ENCODE data around the gene ETS1.
A peak's percentile ranks its signal among the peaks of the same experiment; 100 is the strongest.

ETS1 gene

DNA sequence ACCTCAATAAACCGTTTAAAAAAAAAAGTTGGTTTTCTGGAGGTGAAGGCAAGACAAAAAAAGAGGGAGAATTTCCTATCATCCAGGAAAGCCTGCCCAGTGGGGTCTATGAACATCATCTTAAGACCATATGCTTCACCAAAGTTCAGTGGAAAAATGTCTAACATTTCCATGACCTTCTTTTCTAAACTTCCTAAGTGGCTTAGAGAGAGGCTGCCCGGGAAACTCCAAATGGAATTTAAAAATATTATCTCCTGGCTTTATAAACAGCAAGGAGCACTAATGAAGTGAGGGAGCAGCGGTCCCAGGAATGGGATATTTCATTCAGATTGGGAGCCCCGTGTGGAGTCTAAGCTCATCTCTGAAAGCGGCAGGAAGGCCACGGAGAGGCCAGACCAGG lies 46.9 kb downstream of the ETS1 start:
- DNase-seq (ENCODE audit: low spot score), result no peak

GRCh38 chr11:128536506-128536905 lies 50.9 kb downstream of the ETS1 start:
- no peak for DNase-seq (ENCODE audit: low spot score)

DNA sequence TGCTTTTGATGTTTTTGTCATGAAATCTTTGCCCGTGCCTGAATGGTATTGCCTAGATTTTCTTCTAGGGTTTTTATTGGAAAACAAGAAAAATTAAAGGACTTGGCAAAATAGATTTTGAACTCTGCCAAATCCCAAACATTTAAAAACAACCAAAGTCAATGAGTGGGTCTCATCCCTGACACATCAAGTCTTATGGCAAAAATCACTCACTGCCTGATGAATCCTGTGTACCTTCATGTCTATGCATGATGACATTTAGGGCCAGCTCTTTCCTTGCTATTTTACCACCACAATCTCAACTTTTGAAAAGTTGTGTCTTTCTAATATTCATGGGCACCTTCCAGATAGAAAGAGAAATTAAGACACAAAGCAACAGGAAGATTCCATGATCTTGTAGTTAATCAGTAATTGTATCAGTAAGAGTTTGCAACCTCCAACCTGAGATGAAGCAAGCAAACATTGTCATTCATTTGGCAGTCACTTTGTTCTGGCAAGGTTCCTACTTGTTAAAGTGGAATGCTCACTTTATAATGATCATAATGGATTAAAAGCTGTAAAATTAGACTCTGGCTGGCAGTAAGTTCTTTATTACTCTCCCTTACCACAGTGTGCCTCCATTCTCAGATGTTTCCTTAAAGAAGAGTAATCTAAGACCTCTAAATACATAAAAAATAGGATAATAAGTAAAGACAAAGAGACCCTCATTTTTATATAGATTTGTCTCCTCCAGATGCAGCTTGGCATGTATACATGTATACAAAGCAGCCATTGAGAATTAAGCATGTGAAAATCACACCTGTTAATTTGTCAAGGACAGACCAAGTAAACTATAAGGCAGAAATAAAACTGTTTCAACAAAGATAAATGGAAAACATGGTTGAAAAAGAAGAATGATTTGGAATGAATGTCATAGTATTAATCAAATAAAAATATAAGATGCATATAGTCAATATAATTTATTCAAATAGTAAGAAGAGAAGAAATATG lies 51.6 kb downstream of the ETS1 start:
- no peak for DNase-seq (ENCODE audit: low spot score)

- DNase-seq (ENCODE audit: low spot score), result no peak
Measured at GRCh38 chr11:128533472-128533871, 53.9 kb downstream of the ETS1 start.

- no peak for DNase-seq (ENCODE audit: low spot score)
Measured at GRCh38 chr11:128532572-128533091, 54.7 kb downstream of the ETS1 start.

DNA sequence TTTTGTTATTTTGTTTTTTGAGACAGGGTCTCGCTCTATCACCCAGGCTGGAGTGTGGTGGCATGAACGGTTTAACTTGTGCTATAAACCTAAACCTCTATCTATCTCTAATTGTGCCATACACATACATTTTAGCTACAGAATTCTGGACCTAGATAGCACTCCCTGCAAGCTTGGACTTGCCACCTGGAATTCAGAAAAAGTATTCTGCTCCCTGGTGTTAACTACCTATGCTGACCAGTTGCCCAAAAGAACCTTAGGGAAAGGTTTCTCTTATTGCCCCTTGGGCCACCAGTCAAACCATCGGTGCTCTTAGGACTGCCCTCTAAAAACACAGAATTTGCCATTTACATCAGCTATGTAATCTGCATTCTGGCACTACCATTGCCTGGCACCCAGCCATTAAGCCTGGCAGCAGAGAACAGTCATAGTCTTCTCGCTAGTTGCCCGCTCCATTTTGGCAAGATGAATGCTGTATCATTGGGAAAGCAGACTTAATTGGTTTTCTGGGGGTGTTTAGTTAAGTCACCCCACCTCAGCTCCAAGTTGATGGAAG lies 55.3 kb downstream of the ETS1 start:
- DNase-seq (ENCODE audit: low spot score), result no peak

DNA sequence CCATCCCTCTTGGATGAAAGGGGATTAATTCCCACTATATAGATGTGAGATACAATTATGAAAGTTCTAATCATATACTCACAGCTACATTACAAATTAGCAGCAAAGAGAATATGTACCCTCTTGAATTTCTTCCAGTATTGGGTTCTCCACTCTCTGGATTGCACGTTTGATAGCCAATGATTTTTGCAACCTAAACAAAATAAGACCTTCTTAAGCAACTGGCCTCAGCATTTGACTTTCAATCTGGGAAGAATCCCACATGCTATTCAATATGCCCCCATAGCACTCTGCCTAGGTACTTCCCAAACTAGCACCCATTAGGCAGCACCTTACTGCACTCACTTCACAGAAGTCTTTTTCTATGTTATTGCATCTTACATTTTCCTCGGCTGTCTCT lies 55.8 kb downstream of the ETS1 start:
- no peak for DNase-seq (ENCODE audit: low spot score)

DNA sequence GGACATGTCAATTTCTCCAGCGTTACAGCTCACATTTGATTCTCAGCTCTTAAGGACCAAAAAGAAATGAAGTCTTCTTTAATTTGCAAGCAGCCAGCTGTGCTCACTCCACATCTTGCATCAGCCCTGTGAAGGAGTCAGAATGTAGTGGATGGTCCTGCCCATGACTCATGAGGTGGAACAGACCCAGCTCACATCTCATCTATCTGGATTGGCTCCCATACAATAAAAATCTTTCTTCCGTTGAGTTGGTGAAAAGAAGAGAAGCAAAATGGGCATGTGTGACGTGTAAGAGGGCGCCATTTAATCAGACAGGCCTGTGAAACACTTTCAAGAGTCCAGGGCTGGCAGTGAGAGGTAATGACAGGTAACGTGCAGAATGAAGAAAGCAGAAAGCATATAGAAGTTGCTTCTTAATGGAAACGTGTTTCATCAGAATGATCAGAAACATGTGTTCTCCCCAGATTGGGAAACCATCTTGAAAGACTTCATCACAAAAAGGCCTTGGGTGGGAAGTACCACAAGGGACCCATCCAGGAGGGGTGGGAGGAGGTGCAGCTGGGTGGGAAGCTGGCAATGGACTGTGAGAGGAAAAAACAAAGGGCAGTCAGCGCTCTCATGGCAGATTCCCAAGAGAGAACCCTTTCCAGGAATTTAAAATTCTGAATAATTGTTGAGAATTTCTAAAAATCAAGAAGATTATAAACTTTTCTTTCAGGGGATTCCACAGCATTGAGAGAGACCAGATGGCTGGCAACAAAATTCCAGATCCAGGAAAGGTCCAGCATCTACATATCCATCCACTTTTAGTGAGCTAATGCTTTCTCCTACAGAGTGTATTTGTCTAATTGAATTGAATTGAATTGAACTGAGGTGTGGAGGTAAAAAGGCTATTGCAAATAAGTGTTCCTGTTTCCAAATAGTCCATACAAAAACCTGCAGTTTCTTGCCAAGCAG lies 57.0 kb downstream of the ETS1 start:
- no peak for DNase-seq (ENCODE audit: low spot score)

GRCh38 chr11:128528294-128528693 lies 59.1 kb downstream of the ETS1 start:
- no peak for DNase-seq (ENCODE audit: low spot score)

GRCh38 chr11:128527046-128527445 lies 60.3 kb downstream of the ETS1 start:
- DNase-seq (ENCODE audit: low spot score), result no peak

DNA sequence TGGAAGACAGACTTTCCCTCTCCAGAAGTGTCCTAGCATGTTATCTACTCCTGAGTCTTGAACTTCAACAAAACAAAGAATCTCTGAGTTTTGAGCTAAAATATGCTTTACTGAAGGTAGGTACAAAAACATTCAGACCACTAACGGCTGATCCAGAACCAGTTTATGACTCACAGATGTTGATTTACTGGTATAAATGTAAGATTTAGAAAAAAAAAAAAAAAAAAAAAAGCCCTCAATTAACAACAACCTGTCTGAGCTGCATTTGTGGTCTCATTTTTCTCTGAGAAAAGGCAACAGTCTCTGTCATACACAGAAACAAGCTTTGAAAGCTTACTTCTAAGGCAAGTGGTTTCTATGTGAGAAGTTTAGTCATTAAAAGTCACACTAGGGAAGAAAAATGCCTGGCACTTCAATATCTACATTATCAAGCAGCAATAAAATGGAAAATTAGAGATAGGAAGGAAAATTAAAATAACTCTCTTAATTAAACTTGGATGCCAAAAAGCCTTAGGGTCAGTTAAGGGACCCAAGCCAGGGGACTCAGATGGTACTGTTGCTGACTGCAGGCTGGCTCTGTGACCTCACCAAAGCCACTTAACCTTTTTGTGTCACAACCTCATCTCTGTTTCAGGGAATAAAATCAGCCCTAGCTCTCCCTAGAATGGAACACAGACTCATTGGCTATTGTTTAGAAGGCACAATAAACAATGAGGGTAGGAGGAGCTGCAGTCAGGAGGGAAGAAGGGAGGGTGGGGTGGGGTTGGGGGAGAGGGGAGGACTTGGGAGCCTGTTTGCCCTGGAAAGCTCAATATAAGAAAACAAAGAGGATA lies 61.7 kb downstream of the ETS1 start:
- peak; percentile 79 for DNase-seq (ENCODE audit: low spot score)

DNA sequence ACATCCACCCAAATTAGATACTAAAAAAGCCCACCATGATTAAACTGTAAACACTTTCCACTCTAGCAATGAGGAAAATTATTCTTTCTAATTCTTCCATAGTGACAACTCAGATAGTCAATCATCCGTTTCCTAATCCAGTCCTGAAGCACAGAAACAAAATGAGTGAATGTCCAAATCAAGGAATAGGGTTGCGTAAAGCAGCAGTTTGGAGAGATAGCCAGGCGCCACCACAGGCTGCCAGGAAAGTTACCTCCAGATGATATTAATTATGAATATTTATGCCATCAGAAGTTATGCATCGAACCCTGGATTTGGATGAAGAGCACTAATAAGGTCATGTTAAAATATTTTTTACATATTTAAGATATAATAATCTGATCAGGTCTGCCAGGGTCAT lies 63.2 kb downstream of the ETS1 start:
- no peak for DNase-seq (ENCODE audit: low spot score)

DNA sequence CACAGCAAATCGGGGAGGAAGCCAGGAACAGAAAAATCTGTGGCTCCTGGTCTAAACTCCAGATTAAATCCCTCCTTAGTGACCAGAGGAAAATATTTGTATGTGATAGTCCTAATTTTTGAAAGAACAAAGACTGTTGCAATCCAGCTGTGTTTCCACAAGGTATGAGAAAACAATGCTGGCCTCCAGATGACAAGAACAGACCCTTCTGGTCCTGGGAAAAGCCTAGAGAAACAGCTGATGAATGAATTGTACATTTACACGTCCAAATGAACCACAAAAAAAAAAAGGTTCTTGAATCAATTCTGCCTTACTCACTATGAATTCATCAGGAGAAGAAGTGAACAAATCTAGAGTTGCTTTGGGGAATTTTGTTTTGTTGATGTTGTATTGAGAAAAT lies 63.7 kb downstream of the ETS1 start:
- no peak for DNase-seq (ENCODE audit: low spot score)

- DNase-seq (ENCODE audit: low spot score), result peak; percentile 49
Measured at GRCh38 chr11:128522943-128523518, 64.3 kb downstream of the ETS1 start.

DNA sequence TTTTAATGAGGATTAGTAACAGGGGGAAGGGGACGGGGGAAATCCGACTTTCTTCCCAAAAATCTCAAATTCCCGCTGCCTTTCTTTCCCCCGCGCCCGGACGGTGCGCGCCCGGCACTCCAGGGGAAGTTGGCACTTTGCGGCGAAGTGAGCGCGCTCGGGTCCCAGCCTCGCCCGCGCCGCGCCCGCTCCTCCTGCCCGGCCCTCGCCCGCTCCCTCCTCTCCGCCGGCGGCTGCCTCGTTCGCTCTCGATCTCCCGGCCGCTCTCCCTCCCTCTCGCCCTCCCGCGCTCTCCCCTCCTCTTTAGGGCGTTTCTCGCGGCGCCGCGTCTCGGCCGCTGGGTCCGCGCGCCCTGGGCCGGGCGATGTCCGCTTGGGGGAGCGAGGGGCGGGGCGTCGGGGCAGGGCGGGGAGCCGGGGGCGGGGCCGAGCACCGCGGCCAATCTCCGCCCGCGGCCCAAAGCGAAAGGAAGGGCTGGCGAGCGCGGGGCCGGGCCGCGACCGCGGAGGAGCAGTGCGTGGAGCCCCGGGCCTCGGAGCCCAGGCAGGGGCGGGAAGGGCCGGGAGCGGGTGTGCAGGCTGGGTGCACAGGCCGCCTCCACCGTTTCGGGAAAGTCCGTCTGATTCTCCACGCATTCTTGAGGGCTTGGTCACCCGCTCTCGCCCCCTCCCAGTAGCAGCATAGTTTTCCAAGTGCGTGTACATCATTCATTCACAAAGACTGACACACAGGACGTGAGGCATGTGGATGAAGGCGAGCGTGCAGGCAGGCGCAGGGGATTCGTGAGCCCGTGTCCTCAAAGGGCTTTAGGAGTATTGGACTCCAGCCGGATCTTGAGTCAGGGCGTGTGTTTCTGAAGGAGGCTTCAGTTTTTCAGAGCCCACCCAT lies 65.1 kb downstream of the ETS1 start:
- peak; percentile 93 for DNase-seq (ENCODE audit: low spot score)

- no peak for DNase-seq (ENCODE audit: low spot score)
Measured at GRCh38 chr11:128521682-128522054, 65.7 kb downstream of the ETS1 start.

GRCh38 chr11:128520888-128521681 lies 66.3 kb downstream of the ETS1 start:
- DNase-seq (ENCODE audit: low spot score), result no peak

DNA sequence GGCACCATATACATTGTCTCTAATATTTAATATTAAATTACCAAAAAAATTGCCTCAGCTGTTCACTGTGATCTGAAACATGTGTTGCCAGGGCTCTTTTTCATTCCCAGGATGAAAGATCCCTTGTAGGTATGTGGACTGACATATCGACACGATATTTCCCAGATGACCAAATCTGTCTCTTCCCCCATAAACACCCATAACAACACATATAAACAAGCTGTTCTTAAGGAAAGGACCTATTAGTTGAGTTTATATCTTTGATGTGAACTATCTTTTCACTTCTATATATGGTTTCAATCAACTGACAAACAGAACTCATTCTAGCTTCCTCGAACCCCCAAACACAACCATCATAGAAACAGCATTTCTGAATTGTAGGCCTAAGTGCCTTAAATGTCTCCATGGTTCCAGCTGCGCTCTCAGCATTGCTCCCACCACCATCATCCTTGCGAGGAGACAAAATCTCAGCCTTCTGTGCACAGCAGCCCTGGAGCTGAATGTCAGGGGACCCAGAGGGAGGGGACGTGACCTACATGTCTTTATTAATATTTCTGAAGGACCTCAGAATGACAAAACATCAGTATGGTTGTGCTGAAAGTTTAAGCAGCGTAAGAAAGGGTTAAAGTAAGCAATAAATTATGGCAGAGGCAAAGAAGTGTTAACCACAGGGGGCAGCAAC lies 67.0 kb downstream of the ETS1 start:
- DNase-seq (ENCODE audit: low spot score), result no peak
